Measurements from ENCODE around the gene LEKR1. TPM values are rescaled to one million over a fixed set of nuclear protein-coding genes. Genes with fewer than 3 reads are reported as not detected.

Gene LEKR1
- polyA plus RNA-seq, 1 donor from 2014 or later = 2.7 TPM

- H3K4me2 ChIP-seq (ENCODE audit: low read length) = no peak overlapping the region
- H3K9me2 ChIP-seq (ENCODE audit: insufficient read depth, low read length) = no peaks in the 10 kb centered on the region
- H2AFZ ChIP-seq (ENCODE audit: low read depth, low read length) = no peak overlapping the region
These were observed 199.9 kb downstream of the LEKR1 start for GRCh38 chr3:157026091-157026490.

More at GRCh38 chr3:157026091-157026490, 199.9 kb downstream of the LEKR1 start:
- TF ChIP-seq EZH2 (IDR thresholded peaks at IDR 0.05; ENCODE audit: borderline replicate concordance, insufficient read depth, low read length, poor library complexity, severe bottlenecking) (no peak), REST (IDR thresholded peaks at IDR 0.05; ENCODE audit: borderline replicate concordance) (no peak), SMC3 (conservative IDR thresholded peaks at IDR 0.05; ENCODE audit: poor library complexity) (no peak), TAF1 (IDR thresholded peaks at IDR 0.05; ENCODE audit: low read depth) (no peak), POLR2AphosphoS5 (IDR thresholded peaks at IDR 0.05) (no peak), CTCF (IDR thresholded peaks at IDR 0.05; ENCODE audit: poor library complexity, severe bottlenecking) (no peak), EP300 (conservative IDR thresholded peaks at IDR 0.05; ENCODE audit: poor library complexity, severe bottlenecking) (no peak), MXI1 (conservative IDR thresholded peaks at IDR 0.05; ENCODE audit: poor library complexity, severe bottlenecking) (no peak), RAD21 (conservative IDR thresholded peaks at IDR 0.05) (no peak)
- no peaks in the 10 kb centered on the region for H3K36me3 ChIP-seq (ENCODE audit: insufficient read depth, low read length)
- H4K20me1 ChIP-seq (ENCODE audit: insufficient read depth) = no peaks in the 10 kb centered on the region
- H3K9ac ChIP-seq (ENCODE audit: low read length) = no peak overlapping the region
- no peaks in the 10 kb centered on the region for H3K9me3 ChIP-seq (ENCODE audit: low read length)
- H3K79me2 ChIP-seq (replicated peaks; ENCODE audit: insufficient read depth, low read length) = no peaks in the 10 kb centered on the region
- H3F3A ChIP-seq (ENCODE audit: insufficient read depth, low read length, poor library complexity, severe bottlenecking) = no peaks in the 10 kb centered on the region
- H3K27me3 ChIP-seq (ENCODE audit: insufficient read depth, low read depth, low read length) = no peaks in the 10 kb centered on the region
- H3K4me3 ChIP-seq (ENCODE audit: low read length) = no peak overlapping the region
- H3K27ac ChIP-seq (ENCODE audit: low read length) = no peak overlapping the region

Data from neural cell (in vitro differentiated cells).